ENCODE results near the gene MYOM3.

Gene MYOM3

DNA sequence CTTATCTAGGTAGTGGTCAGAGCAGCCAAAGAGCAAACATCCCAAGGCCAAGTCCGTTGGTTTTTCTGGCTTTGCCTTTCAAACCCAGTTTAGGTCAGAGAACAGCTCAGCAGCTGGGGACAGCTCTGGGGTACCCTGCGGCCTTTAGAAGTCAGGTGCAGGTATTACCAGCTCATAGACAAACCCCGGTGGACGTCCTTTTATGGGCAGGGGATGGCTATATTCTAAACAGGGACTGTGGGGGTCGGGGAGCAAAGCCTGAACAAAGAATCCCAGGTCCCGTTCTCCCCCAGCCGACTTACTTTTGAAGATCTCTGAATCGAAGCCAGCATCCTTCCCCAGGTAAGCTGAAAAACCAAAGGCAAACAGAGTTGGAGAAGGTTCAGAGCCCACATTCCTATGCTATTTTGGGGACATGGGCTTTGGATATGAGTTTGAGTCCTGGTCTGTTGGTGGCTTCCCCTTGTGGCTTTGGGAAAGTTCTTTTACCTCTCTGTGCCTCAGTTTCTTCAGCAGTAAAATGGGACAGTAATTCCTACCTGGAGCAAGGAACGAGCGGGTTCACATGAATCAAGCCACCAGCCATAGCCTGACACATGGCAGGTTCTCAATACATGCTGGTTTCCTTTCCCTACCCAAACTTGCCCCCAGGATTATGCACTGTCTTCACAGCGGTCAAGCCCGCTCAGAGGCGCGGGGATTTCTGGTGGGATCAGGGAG, 16.6 kb downstream of the MYOM3 start:
- no peak for DNase-seq

GRCh38 chr1:24094554-24094953, 17.4 kb downstream of the MYOM3 start:
- no peak for DNase-seq

DNA sequence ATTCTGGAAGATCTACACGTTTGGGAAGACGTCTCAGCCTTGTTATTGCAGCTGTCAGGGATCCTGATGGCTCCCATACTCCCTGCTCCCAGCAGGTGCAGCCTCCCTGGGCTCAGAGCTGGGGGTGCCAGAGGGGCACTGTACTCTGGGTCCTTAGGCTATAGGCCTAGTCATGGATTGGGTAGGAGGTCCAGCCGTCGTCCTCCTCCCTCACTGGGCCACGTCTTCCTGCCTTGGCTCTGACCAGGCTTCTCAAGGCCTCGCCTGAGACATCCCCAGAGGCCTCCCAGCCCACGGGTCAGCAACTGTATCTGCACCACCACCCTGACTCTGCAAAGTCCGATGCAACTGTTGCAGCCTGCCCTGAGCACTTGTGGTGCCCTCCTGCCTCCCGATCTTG, 18.2 kb downstream of the MYOM3 start:
- no peak for DNase-seq

DNA sequence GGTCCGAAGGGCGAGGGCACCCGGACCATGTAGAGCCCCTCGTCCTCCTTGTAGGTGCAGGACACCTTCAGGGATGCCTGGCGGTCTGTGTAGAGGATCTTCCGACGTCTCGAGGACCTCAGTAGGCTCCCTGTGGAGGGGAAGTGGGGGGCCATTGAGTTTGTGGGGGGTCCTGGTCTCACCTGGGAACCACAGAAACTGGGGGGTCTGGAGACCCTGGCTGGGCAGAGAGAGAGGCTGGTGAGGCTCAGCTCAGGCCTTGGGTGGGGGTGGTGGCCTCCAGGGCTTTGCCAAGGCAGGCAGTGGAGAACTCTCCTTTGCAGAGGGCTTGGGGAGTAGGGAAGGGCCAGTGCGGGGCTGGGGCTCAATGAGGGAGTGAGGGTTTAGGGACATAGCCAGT, 19.0 kb downstream of the MYOM3 start:
- no peak for DNase-seq

DNA sequence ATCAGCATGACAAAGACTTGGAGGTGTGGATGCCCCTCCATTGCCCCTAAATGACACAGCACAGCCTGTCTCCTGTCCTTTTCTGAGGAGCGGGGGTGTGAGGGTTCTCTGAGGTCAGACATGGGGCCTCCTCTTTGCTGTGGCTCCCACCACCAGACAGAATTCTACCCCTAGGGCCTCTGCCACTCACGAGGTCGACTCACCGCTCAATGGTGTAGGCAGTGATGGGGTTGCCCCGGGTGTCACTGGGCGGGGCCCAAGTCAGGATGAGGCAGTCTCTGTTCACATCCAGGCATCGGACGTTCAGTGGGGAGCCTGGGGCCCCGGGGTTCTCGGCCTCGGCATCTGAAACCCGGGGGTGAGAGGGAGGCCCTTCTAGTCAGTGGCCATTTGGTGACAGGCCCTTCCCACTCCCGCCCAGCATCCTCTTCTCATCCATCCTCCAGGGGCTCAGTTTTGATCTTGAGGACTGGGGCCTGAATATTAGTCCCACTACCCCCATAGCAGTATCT, 19.9 kb downstream of the MYOM3 start:
- DNase-seq, result no peak

DNA sequence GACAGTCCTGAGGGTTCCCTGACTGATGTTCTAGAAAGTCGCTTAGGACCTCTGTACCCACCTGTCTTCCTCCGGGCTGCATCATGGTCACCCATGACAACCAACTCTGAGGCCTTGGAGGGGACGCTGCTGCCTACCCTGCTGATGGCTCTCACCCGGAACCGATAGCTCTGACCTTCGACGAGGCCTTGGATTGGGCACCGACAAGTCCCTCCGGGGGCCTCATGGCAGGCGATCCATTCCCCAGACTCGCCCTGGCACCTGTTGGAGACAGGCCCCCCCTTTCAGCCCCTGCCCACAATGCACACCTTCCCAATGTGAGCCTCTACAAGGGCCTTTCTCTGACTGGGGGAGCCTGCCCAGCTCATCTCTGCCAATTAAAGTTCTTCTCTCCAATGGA, 21.2 kb downstream of the MYOM3 start:
- DNase-seq, result no peak

GRCh38 chr1:24089743-24090555, 22.0 kb downstream of the MYOM3 start:
- DNase-seq, result no peak

- DNase-seq, result no peak
Measured at GRCh38 chr1:24089027-24089742, 22.8 kb downstream of the MYOM3 start.

- DNase-seq, result no peak
Measured at GRCh38 chr1:24086466-24086865, 25.5 kb downstream of the MYOM3 start.

GRCh38 chr1:24085546-24085945, 26.4 kb downstream of the MYOM3 start:
- DNase-seq, result no peak

DNA sequence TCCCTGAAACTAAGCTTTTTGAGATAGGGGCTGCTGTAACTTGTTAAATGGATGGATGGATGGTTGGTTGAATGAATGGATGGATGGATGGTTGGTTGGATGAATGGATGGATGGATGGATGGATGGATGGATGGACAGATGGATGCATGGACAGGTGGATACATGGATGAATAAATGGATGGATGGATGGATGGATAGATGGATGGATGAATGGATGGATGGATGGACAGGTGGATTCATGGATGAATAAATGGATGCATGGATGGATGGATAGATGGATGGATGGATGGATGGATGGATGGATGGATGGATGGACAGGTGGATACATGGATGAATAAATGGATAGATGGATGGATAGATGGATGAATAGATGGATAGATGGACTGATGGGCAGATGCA, 26.9 kb downstream of the MYOM3 start:
- no peak for DNase-seq

DNA sequence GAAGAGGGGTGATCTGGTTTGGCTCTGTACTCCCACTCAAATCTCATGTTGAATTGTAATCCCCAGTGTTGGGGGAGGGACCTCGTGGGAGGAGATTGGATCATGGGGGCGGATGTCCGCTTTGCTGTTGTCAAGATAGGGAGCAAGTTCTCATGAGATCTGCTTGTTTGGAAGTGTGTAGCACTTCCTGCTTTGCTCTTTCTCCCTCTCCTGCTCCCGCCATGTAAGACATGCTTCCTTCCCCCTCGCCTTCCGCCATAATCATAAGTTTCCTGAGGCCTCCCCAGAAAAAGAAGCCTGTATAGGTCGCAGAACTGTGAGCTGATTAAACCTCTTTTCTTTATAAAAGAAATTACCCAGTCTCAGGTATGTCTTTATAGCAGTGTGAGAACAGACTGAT, 27.9 kb downstream of the MYOM3 start:
- DNase-seq, result no peak

DNA sequence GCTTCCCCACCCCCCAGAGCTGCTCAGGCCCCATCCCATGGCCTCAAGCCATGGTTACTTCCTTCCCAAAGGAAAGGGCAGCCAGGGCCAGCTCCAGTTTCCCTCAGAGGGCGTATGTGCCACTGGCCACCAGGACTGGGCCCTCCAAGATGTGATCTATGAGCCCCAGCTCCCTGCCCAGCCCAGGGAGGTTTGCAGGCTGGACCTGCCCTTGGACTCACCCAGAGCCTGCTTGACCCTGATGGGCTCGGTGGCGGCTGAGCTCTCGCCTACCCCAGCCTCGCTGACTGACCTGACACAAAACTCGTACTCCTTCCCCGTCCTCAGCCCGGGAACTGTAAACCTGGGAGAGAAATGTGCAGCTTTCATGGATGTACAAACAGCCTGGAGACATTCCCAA, 29.6 kb downstream of the MYOM3 start:
- no peak for DNase-seq

DNA sequence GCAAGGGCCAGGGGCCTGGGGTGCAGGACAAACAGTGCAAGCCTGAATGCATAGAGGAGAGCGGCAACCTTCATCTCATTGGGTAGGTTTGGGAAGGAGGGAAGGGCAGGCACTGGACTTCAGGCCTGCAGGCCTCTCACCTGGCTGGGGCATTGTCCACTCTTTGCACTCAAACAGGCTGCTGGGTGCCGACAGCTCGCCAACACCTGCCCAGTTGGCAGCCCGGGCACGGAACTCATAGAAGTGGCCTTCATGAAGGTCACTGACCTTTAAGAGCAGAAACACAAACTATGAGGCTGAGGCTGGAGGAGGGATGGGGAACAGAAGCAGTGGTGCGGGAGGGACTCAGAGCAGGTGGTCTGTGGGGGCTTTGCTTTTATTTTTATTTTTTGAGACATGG, 30.7 kb downstream of the MYOM3 start:
- no peak for DNase-seq

DNA sequence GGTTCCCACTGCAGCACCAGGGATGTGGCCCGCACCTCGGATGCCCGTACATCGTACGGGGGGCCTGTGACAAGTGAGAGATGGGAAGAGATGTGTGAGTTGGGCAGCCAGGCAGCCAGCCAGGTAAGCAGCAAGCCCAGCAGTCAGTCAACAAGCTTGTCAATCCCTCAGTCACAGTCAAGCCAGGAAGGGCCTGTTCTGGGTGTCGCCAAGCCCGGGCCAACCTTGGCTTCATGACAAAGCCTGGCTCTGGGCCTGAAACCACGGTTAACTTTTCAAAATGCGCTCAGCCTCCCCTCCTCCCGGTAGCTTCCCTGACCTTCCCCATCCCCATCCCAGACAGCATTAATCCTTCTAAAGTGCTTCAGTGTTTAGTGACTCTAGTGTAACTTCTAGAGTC, 31.8 kb downstream of the MYOM3 start:
- DNase-seq, result no peak

DNA sequence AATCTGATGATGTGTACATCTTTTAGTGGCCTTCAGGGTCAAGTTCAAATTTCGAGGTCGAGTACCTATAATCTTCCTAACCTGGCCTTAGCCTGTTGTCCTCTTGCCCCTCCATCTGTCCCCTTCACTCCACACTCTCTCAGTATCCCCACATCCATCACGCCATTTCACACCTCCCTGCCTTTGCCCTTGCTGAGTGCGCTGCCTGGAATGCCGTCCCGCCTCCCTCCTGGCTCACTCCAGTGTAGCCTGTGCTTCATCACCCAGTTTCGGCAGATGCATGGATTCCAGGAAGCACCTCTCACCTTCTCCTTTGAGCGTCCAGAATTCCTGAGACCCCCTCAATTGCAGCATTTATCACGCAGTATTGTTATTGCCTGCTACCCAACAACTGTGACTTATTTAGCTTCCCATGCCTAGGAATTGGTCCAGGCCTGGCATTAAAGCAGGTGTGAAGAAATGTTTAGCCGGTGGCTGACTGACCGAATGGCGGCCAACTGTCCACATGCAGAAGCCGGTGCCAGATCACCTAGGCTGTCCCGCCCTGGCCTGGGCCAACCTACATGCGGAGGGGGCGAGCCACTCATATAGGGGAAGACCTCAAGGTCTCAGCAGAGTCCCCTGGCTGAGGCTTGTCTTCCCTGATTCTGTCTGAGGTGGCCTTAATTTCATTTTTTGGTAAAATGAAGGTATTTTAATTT, 34.5 kb downstream of the MYOM3 start:
- DNase-seq, result no peak

DNA sequence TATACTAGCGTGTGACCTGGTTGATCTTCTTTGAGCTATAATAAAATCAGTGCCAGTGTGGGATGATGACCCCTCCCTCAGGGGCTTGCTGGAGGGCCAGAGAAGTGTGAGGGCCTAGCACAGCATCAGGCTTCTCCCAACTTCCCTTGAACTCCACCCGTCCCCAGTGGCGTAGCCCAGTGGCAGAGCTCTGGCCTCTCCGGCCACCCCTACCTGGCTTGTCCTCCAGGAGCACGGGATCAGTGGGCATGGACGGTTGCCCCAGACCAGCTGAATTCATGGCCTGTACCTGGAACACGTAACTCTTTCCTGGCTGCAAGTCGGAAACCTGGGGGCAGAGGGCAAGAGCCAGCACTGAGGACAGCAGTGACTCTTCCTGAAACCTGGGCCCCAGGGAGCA, 36.0 kb downstream of the MYOM3 start:
- DNase-seq, result no peak

DNA sequence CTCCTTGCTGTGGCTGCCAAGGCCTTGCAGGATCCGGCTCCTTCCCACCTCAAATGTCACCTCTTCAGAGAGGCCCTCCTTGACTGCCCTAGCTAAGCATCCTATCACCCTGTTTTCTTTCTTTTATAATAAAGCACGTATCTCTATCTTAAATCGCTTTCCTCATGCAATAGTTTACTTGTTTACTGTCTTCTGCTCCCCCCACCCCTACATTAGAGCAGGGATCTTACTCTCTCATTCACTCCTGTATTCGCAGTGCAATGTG, 36.4 kb downstream of the MYOM3 start:
- no peak for DNase-seq

DNA sequence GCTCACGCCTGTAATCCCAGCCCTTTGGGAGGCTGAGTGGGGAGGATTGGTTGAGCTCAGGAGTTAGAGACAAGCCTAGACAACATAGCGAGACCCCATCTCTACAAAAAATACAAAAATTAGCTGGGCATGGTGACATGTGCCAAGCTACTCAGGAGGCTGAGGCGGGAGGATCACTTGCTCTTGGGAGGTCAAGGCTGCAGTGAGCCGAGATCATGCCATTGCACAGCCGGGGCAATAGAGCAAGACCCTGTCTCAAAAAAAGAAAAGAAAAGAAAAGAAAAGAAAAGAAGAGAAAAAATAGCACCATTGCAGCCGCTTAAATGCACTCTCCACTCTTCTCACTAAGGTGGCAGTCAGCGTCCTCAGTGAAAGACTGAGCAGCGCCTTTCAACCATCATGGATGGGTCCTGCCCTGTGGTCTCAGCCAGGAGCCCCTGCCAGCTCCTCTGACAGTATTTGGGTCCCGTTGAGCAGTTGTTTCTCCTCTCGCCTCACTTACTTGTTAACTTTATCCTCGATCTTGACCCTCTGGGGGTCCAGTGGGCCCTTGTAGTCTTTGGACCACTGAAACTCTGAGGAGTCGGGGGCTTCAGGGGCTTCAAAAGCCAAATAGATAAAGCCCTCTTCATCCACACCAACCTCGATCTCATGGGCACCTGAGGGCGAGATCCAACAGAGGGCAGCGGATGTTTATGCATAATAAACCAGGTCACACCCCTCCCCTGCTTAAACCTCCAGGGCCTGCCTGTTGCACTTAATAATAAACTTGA, 36.9 kb downstream of the MYOM3 start:
- no peak for DNase-seq

- DNase-seq, result no peak
Measured at GRCh38 chr1:24074196-24074595, 37.7 kb downstream of the MYOM3 start.

DNA sequence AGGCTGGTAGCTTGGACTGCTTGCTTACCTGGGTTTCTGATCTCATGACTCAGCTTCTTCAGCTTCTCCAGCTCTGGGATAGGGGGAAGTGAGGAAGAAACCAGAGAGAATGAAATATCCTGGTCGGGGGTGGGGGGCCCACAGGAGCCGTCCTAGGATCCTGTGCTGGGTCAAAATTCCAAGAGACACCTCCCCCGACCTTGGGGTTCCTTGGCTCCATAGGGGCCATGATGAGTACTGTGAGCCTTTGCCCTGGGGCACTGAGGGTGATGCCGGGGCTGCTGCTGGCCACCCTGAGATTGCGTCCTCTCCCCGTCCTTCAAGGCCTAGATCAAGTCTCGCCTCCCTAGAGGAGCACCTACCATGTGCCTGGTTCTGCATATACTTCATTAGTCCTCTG, 40.0 kb downstream of the MYOM3 start:
- no peak for DNase-seq

DNA sequence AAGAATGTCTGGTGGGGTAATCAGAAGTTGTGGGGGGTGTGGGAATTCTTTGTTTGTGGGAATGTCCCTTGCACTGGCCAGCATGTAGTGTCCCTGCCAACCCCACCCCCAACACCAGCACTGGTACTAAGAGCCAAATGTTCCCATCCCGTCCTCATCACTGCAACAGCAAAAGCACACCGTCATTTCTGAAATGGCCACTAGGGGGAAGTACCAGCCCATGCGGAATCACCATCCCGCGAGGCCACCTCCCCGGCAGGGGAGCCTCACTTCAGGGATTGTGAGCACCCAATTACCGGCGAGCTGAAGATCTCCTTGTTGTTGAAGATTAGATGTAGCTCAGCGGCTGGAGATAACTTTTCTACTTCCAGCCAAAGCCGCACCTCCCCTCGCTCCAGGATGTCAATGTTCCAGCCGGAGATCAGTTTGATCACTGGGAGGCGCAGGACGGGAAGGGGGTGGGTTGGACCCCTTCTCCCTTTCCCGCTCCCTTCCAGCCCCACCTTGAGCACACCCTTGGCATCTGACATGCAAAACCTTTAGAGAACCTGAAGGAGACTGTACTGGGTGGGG, 41.0 kb downstream of the MYOM3 start:
- peak; percentile 40 to 52 for DNase-seq

Data from SHP77 (cell line).